Gastroesophageal sphincter (tissue), 4 donors: Measurements from ENCODE around the gene PDZD2. TPM values are rescaled to one million over a fixed set of nuclear protein-coding genes. Genes with fewer than 3 reads are reported as not detected.
A peak's percentile ranks its signal among the peaks of the same experiment; 100 is the strongest.

ENCODE experiments used
- ATAC-seq: fragments of 150-250 bp; one replicate; pipeline ENCODE4 v1.9.1; 2016; ENCODE audit warnings: mild to moderate bottlenecking, moderate library complexity
- H3K27ac ChIP-seq, 4 donors: fragments of 200-600 bp; sonication (generic) in 3 of 4; 1 replicate in 3 of 4; 2 replicates in 1 of 4; pipeline ENCODE4 v1.5.1; 2016 to 2019
- H3K27me3 ChIP-seq: fragments of 200-600 bp; sonication (generic); one replicate; pipeline ENCODE4 v1.5.1; 2019
- H3K36me3 ChIP-seq, 2 donors: fragments of 200-600 bp; sonication (generic); one replicate each; pipeline ENCODE4 v1.5.1; 2019; ENCODE audit warnings: control low read depth in 1 of 2
- H3K4me1 ChIP-seq, 3 donors: fragments of 200-600 bp; sonication (generic); 1 replicate in 2 of 3; 2 replicates in 1 of 3; pipeline ENCODE4 v1.5.1; 2016 to 2019; ENCODE audit warnings: control low read depth in 2 of 3
- H3K4me3 ChIP-seq, 2 donors: fragments of 200-600 bp; sonication (generic); one replicate each; pipeline ENCODE4 v1.5.1; 2019; ENCODE audit warnings: mild to moderate bottlenecking in 1 of 2, moderate library complexity in 1 of 2
- H3K9me3 ChIP-seq, 3 donors: fragments of 200-600 bp; sonication (generic); one replicate each; pipeline ENCODE4 v1.5.1; 2017 to 2019; ENCODE audit warnings: control low read depth in 2 of 3
- CTCF ChIP-seq, 4 experiments: fragments of 200-600 bp in 2 of 4; fragments of 450-650 bp in 2 of 4; sonication (generic) in 1 of 4; IDR thresholded peaks; one replicate each; pipeline ENCODE4 v1.5.1; 2017 to 2019; ENCODE audit warnings: antibody characterized with exemption in 4 of 4, mild to moderate bottlenecking in 2 of 4, moderate library complexity in 2 of 4
- EP300 ChIP-seq: sonication (generic); formaldehyde crosslinking; IDR thresholded peaks from one replicate; pipeline ENCODE4 v1.6.1; 2017; ENCODE audit warnings: antibody characterized with exemption, mild to moderate bottlenecking
- POLR2A ChIP-seq, 2 donors: fragments of 450-650 bp; IDR thresholded peaks; one replicate each; pipeline ENCODE4 v1.6.1; 2017; ENCODE audit warnings: antibody characterized with exemption in 2 of 2, mild to moderate bottlenecking in 2 of 2, moderate library complexity in 1 of 2
- POLR2AphosphoS5 ChIP-seq: sonication (generic); formaldehyde crosslinking; IDR thresholded peaks from one replicate; pipeline ENCODE4 v1.6.1; 2017; ENCODE audit warnings: antibody characterized with exemption
- WGBS, 2 donors: methylation state at CpG; one replicate each; pipeline ENCODE4 v1.1.5; 2018; ENCODE audit warnings: low coverage in 1 of 2; 5-methylcytosine and 5-hydroxymethylcytosine counted together
- total RNA-seq, 4 donors: library from RNA; depleted of rRNA; stranded (reverse); fragments of >200 nt; gene quantifications; one replicate each; pipeline ENCODE4 v1.1.0, GENCODE V29; 2016

Gene PDZD2
- total RNA-seq, 4 donors from 2014 or later, result 8.6 to 19.4 (median 14.0) TPM

GRCh38 chr5:32155211-32155610 is 516.3 kb downstream of the PDZD2 start:
- Histone ChIP-seq H3K4me1 (peaks cover 9 to 98% (median 33%) of the 10 kb centered on the region in 3 donors), H3K27me3 (no peaks in the 10 kb centered on the region), H3K27ac (no peak overlapping the region), H3K36me3 (no peaks in the 10 kb centered on the region), H3K9me3 (no peaks in the 10 kb centered on the region), H3K4me3 (no peak overlapping the region)
- ATAC-seq, result no peak
- TF ChIP-seq EP300 (no peak), POLR2AphosphoS5 (no peak), POLR2A (IDR thresholded peaks at IDR 0.05) (no peak), CTCF (IDR thresholded peaks at IDR 0.05) (no peak)
- 60 to 91% methylated on average over 2 of the region's 2 CpGs for WGBS, 2 donors

GRCh38 chr5:32156635-32157034 is 517.7 kb downstream of the PDZD2 start:
- WGBS, 2 donors, result 83 to 88% methylated on average over 4 to 7 of the region's 9 CpGs
- Histone ChIP-seq H3K36me3 (peaks cover 0 to 3% of the 10 kb centered on the region in 2 donors), H3K9me3 (no peaks in the 10 kb centered on the region), H3K4me1 (peaks cover 6 to 96% (median 37%) of the 10 kb centered on the region in 3 donors), H3K27ac (peak overlapping the region in 1 of 4 donors; percentile 35), H3K4me3 (no peak overlapping the region), H3K27me3 (no peaks in the 10 kb centered on the region)
- TF ChIP-seq POLR2AphosphoS5 (no peak), CTCF (IDR thresholded peaks at IDR 0.05) (no peak), POLR2A (IDR thresholded peaks at IDR 0.05) (no peak), EP300 (no peak)
- no peak for ATAC-seq

GRCh38 chr5:32157078-32157477 is 518.1 kb downstream of the PDZD2 start:
- WGBS, 2 donors, result 67 to 70% methylated on average over 4 of the region's 4 CpGs
- no peaks in the 10 kb centered on the region for H3K27me3 ChIP-seq
- no peaks in the 10 kb centered on the region for H3K9me3 ChIP-seq
- H3K27ac ChIP-seq, result peak overlapping the region in 1 of 4 donors; percentile 35
- no peak overlapping the region for H3K4me3 ChIP-seq
- peaks cover 0 to 4% of the 10 kb centered on the region in 2 donors for H3K36me3 ChIP-seq
- peaks cover 6 to 94% (median 37%) of the 10 kb centered on the region in 3 donors for H3K4me1 ChIP-seq
- no peak for ATAC-seq
- TF ChIP-seq POLR2A (IDR thresholded peaks at IDR 0.05) (no peak), CTCF (IDR thresholded peaks at IDR 0.05) (no peak)

- WGBS, 2 donors, result 72% methylated on average over 2 of the region's 2 CpGs
- Histone ChIP-seq H3K36me3 (peaks cover 0 to 4% of the 10 kb centered on the region in 2 donors), H3K27ac (peak overlapping the region in 1 of 4 donors; percentile 31), H3K4me1 (peaks cover 5 to 94% (median 36%) of the 10 kb centered on the region in 3 donors), H3K27me3 (no peaks in the 10 kb centered on the region), H3K4me3 (no peak overlapping the region), H3K9me3 (no peaks in the 10 kb centered on the region)
- ATAC-seq, result no peak
- TF ChIP-seq CTCF (IDR thresholded peaks at IDR 0.05) (no peak), POLR2A (IDR thresholded peaks at IDR 0.05) (no peak), POLR2AphosphoS5 (no peak), EP300 (no peak)
Measured at GRCh38 chr5:32158679-32158975, 519.7 kb downstream of the PDZD2 start.

- Histone ChIP-seq H3K9me3 (no peaks in the 10 kb centered on the region), H3K4me3 (no peak overlapping the region), H3K4me1 (peaks cover 0 to 94% (median 38%) of the 10 kb centered on the region in 3 donors), H3K36me3 (peaks cover 0 to 4% of the 10 kb centered on the region in 2 donors), H3K27ac (no peak overlapping the region), H3K27me3 (no peaks in the 10 kb centered on the region)
- WGBS, 2 donors, result 58 to 70% methylated on average over 2 of the region's 2 CpGs
- ATAC-seq, result no peak
- TF ChIP-seq EP300 (no peak), CTCF (IDR thresholded peaks at IDR 0.05) (no peak)
Measured at GRCh38 chr5:32159328-32160072, 520.6 kb downstream of the PDZD2 start.
